H9 (cell line): ENCODE results near the gene SCN1B. TPM values are rescaled to one million over a fixed set of nuclear protein-coding genes. Genes with fewer than 3 reads are reported as not detected.

Source experiments
- DNase-seq: peaks from one replicate; pipeline ENCODE4 v3.0.0-alpha.2; 2017
- H2AFZ ChIP-seq: one replicate; pipeline ENCODE4 v1.6.1; 2013; ENCODE audit warnings: mild to moderate bottlenecking, low read length, control low read depth, moderate library complexity
- H2AK5ac ChIP-seq: 2 replicates; pipeline ENCODE4 v1.6.1; 2013; ENCODE audit warnings: low read length, control low read depth, mixed read lengths; ENCODE audit not compliant: insufficient read length
- H2BK120ac ChIP-seq: one replicate; pipeline ENCODE4 v1.6.1; 2013; ENCODE audit warnings: low read depth, mild to moderate bottlenecking, low read length, control low read depth, inconsistent platforms; ENCODE audit not compliant: poor library complexity, severe bottlenecking
- H2BK12ac ChIP-seq: 2 replicates; pipeline ENCODE4 v1.6.1; 2013; ENCODE audit warnings: low read length, control low read depth, mixed read lengths, low read depth; ENCODE audit not compliant: insufficient read length
- H2BK15ac ChIP-seq: 2 replicates; pipeline ENCODE4 v1.6.1; 2013; ENCODE audit warnings: low read depth, low read length, control low read depth
- H2BK20ac ChIP-seq: one replicate; pipeline ENCODE4 v1.6.1; 2013; ENCODE audit warnings: low read depth, mild to moderate bottlenecking, low read length, control low read depth, inconsistent platforms; ENCODE audit not compliant: poor library complexity, severe bottlenecking
- H2BK5ac ChIP-seq: 2 replicates; pipeline ENCODE4 v1.6.1; 2013; ENCODE audit warnings: low read length, control low read depth, mixed read lengths; ENCODE audit not compliant: insufficient read length
- H3K14ac ChIP-seq: 2 replicates; pipeline ENCODE4 v1.6.1; 2013; ENCODE audit warnings: low read length, control low read depth; ENCODE audit not compliant: insufficient read depth
- H3K18ac ChIP-seq: 2 replicates; pipeline ENCODE4 v1.6.1; 2013; ENCODE audit warnings: low read depth, mild to moderate bottlenecking, mixed read lengths, low read length, control low read depth; ENCODE audit not compliant: insufficient read length
- H3K23ac ChIP-seq: 2 replicates; pipeline ENCODE4 v1.6.1; 2013; ENCODE audit warnings: low read length, control low read depth, mixed read lengths, low read depth; ENCODE audit not compliant: insufficient read length
- H3K23me2 ChIP-seq: 2 replicates; pipeline ENCODE4 v1.6.1; 2013; ENCODE audit warnings: low read depth, mild to moderate bottlenecking, mixed read lengths, low read length, control low read depth; ENCODE audit not compliant: insufficient read length, poor library complexity, severe bottlenecking
- H3K27ac ChIP-seq: 2 replicates; pipeline ENCODE4 v1.5.1; 2013; ENCODE audit warnings: low read length, control low read depth, mixed read lengths, low read depth; ENCODE audit not compliant: insufficient read length
- H3K27me3 ChIP-seq: 2 replicates; pipeline ENCODE4 v1.6.1; 2013; ENCODE audit warnings: low read length, control low read depth, inconsistent platforms; ENCODE audit not compliant: insufficient read depth
- H3K4ac ChIP-seq: 2 replicates; pipeline ENCODE4 v1.6.1; 2013; ENCODE audit warnings: low read depth, mild to moderate bottlenecking, control low read depth, inconsistent platforms, low read length, moderate library complexity
- H3K4me1 ChIP-seq: 2 replicates; pipeline ENCODE4 v1.6.1; 2013; ENCODE audit warnings: low read length, control low read depth, inconsistent platforms; ENCODE audit not compliant: insufficient read depth
- H3K4me2 ChIP-seq: 2 replicates; pipeline ENCODE4 v1.6.1; 2013; ENCODE audit warnings: low read length, control low read depth, mixed read lengths; ENCODE audit not compliant: insufficient read length, insufficient read depth
- H3K56ac ChIP-seq: 2 replicates; pipeline ENCODE4 v1.6.1; 2013; ENCODE audit warnings: low read depth, mild to moderate bottlenecking, mixed read lengths, low read length, control low read depth; ENCODE audit not compliant: insufficient read length
- H3K79me1 ChIP-seq: 2 replicates; pipeline ENCODE4 v1.6.1; 2013; ENCODE audit warnings: low read depth, mild to moderate bottlenecking, moderate library complexity, low read length, control low read depth, inconsistent platforms; ENCODE audit not compliant: insufficient read depth, poor library complexity, severe bottlenecking
- H3K79me2 ChIP-seq: 2 replicates; pipeline ENCODE4 v1.6.1; 2013; ENCODE audit warnings: low read length, control low read depth, inconsistent platforms; ENCODE audit not compliant: insufficient read depth
- H3K9ac ChIP-seq: 2 replicates; pipeline ENCODE4 v1.6.1; 2013; ENCODE audit warnings: low read length, control low read depth, mixed read lengths; ENCODE audit not compliant: insufficient read length; ENCODE audit errors: extremely low read depth
- H3K9me3 ChIP-seq: one replicate; pipeline ENCODE4 v1.6.1; 2013; ENCODE audit warnings: low read depth, low read length, inconsistent platforms; ENCODE audit not compliant: control insufficient read depth
- H3T11ph ChIP-seq: one replicate; pipeline ENCODE4 v1.6.1; 2013; ENCODE audit warnings: mild to moderate bottlenecking, low read length, control low read depth, inconsistent platforms
- H4K20me1 ChIP-seq: one replicate; pipeline ENCODE4 v1.6.1; 2013; ENCODE audit not compliant: control insufficient read depth, insufficient read length, insufficient read depth
- H4K5ac ChIP-seq: 2 replicates; pipeline ENCODE4 v1.6.1; 2013; ENCODE audit warnings: low read depth, mild to moderate bottlenecking, mixed read lengths, low read length, control low read depth; ENCODE audit not compliant: insufficient read length
- H4K8ac ChIP-seq: replicated peaks from 2 replicates; pipeline ENCODE4 v1.6.1; 2013; ENCODE audit warnings: low read length, control low read depth, mixed read lengths, low read depth; ENCODE audit not compliant: insufficient read length
- H4K91ac ChIP-seq: 2 replicates; pipeline ENCODE4 v1.6.1; 2013; ENCODE audit warnings: low read depth, mild to moderate bottlenecking, moderate library complexity, mixed read lengths, low read length, control low read depth; ENCODE audit not compliant: insufficient read length
- H3K27ac Mint-ChIP-seq, 3 experiments: 2 replicates in 2 of 3; 3 replicates in 1 of 3; pipeline ENCODE4 v1.8.0; 2020 to 2021; ENCODE audit warnings: mixed read lengths in 3 of 3, mild to moderate bottlenecking in 1 of 3, moderate library complexity in 1 of 3
- H3K27me3 Mint-ChIP-seq: 2 replicates; pipeline ENCODE4 v1.8.0; 2021; ENCODE audit warnings: low read depth, mild to moderate bottlenecking, moderate library complexity, mixed read lengths
- H3K36me3 Mint-ChIP-seq, 3 experiments: 2 replicates in 2 of 3; 3 replicates in 1 of 3; pipeline ENCODE4 v1.8.0; 2020 to 2021; ENCODE audit warnings: low read depth in 3 of 3, mixed read lengths in 3 of 3; ENCODE audit not compliant: insufficient read depth in 1 of 3
- H3K4me1 Mint-ChIP-seq, 2 experiments: 2 replicates each; pipeline ENCODE4 v1.8.0; 2020; ENCODE audit warnings: mixed read lengths in 2 of 2
- H3K4me3 Mint-ChIP-seq, 2 experiments: 2 replicates in 1 of 2; 3 replicates in 1 of 2; pipeline ENCODE4 v1.8.0; 2020 to 2021; ENCODE audit warnings: mild to moderate bottlenecking in 2 of 2, mixed read lengths in 2 of 2, moderate library complexity in 1 of 2
- H3K9me3 Mint-ChIP-seq, 2 experiments: 2 replicates in 1 of 2; 3 replicates in 1 of 2; pipeline ENCODE4 v1.8.0; 2020; ENCODE audit warnings: mild to moderate bottlenecking in 2 of 2, mixed read lengths in 2 of 2, moderate library complexity in 1 of 2
- WGBS: extraction: QIAGEN DNeasy Blood & Tissue Kit; methylation state at CpG from one replicate; pipeline ENCODE4 v1.1.7; 2013; ENCODE audit warnings: missing lambda C conversion rate, low lambda C conversion rate, mixed read lengths; ENCODE audit not compliant: insufficient read length; ENCODE audit errors: extremely low coverage; 5-methylcytosine and 5-hydroxymethylcytosine counted together
- total RNA-seq: library from RNA; stranded (reverse); gene quantifications from 2 replicates; pipeline ENCODE4 v1.2.1, GENCODE V29; 2021
- TF ChIP-seq, protein P1 (sequence below): fragments of 200-600 bp; sonication (generic); conservative IDR thresholded peaks from 3 replicates; pipeline ENCODE4 v1.8.0; 2021; ENCODE audit warnings: antibody characterized with exemption, mild to moderate bottlenecking

The SCN1B gene
- total RNA-seq, 1 experiment from 2014 or later = 3.8 TPM

DNA sequence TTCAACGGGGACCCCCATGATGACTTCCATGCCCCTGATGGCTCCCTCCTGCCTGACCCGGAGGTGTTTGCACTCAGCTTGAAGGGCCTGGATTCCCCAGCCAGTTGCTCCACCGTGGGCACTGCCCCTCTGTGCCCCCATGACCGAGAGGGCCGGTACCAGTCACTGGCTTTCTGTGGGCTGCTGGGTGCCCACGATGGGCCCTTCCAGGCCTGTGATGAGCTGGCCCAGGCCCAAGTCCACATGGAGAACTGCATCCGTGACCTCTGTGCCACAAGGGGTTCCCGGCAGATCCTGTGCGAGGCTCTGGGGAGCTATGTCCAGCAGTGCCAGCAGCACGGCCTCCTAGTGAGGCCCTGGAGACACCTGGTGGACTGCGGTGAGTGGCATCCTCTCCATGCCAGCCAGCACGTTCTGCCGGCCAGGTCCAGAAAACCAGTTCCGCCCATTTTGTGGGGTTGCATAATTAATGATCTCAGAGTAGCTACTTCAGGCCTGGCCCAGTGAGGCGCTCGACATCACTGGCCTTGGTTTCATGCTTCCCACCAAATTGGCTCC is 50.4 kb downstream of the SCN1B start:
- no peaks in the 10 kb centered on the region for H3K4me1 ChIP-seq
- H3K79me1 ChIP-seq = no peaks in the 10 kb centered on the region
- no peak overlapping the region for H4K8ac ChIP-seq
- H3K4ac ChIP-seq = no peak overlapping the region
- H3K4me1 Mint-ChIP-seq = peaks cover 5 to 11% of the 10 kb centered on the region in 2 experiments
- H3K27me3 ChIP-seq = no peaks in the 10 kb centered on the region
- H4K5ac ChIP-seq = no peak overlapping the region
- peaks cover 9% of the 10 kb centered on the region for H3K27me3 Mint-ChIP-seq
- H3K23me2 ChIP-seq = no peaks in the 10 kb centered on the region
- no peak overlapping the region for H3K27ac ChIP-seq
- no peak overlapping the region for H4K91ac ChIP-seq
- H3K36me3 Mint-ChIP-seq = 0 out of 7 replicates have a peak, but pooled peaks cover 0 to 4% (median 0%) of the 10 kb centered on the region in 3 experiments
- H3K14ac ChIP-seq = no peak overlapping the region; the same call in 1 of the 2 replicates
- H2BK120ac ChIP-seq = no peak overlapping the region
- no peak overlapping the region for H3K23ac ChIP-seq
- H2BK5ac ChIP-seq = no peak overlapping the region
- no peak overlapping the region for H2BK12ac ChIP-seq
- no peak overlapping the region for H2AFZ ChIP-seq
- H3K27ac Mint-ChIP-seq = 0 out of 7 replicates have a peak overlapping the region, but pooled peaks of 1 of the 3 experiments have one; percentile 14
- H3T11ph ChIP-seq = no peak overlapping the region
- H3K4me2 ChIP-seq = no peak overlapping the region
- H2AK5ac ChIP-seq = no peak overlapping the region
- H3K4me3 Mint-ChIP-seq = no peak overlapping the region
- no peak overlapping the region for H2BK15ac ChIP-seq
- WGBS = no CpG with 5 or more reads among the region's 16 CpGs
- H3K79me2 ChIP-seq = no peaks in the 10 kb centered on the region
- H2BK20ac ChIP-seq = no peak overlapping the region
- H3K56ac ChIP-seq = no peak overlapping the region
- no peak for DNase-seq
- H3K9me3 Mint-ChIP-seq = peaks cover 0 to 3% of the 10 kb centered on the region in 2 experiments; a peak in 4 of 5 replicates
- TF ChIP-seq, protein P1, sequence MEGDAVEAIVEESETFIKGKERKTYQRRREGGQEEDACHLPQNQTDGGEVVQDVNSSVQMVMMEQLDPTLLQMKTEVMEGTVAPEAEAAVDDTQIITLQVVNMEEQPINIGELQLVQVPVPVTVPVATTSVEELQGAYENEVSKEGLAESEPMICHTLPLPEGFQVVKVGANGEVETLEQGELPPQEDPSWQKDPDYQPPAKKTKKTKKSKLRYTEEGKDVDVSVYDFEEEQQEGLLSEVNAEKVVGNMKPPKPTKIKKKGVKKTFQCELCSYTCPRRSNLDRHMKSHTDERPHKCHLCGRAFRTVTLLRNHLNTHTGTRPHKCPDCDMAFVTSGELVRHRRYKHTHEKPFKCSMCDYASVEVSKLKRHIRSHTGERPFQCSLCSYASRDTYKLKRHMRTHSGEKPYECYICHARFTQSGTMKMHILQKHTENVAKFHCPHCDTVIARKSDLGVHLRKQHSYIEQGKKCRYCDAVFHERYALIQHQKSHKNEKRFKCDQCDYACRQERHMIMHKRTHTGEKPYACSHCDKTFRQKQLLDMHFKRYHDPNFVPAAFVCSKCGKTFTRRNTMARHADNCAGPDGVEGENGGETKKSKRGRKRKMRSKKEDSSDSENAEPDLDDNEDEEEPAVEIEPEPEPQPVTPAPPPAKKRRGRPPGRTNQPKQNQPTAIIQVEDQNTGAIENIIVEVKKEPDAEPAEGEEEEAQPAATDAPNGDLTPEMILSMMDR = no peak
- H3K9ac ChIP-seq = no peak overlapping the region
- no peak overlapping the region for H3K18ac ChIP-seq
- H4K20me1 ChIP-seq = peaks cover 2% of the 10 kb centered on the region
- no peaks in the 10 kb centered on the region for H3K9me3 ChIP-seq
